Kidney capillary endothelial cell (primary cell): ENCODE data around the gene SPAG9.

Experiments
- DNase-seq: peaks from one replicate; pipeline ENCODE4 v3.0.0-alpha.2; 2018; ENCODE audit warnings: low spot score

Gene SPAG9

DNA sequence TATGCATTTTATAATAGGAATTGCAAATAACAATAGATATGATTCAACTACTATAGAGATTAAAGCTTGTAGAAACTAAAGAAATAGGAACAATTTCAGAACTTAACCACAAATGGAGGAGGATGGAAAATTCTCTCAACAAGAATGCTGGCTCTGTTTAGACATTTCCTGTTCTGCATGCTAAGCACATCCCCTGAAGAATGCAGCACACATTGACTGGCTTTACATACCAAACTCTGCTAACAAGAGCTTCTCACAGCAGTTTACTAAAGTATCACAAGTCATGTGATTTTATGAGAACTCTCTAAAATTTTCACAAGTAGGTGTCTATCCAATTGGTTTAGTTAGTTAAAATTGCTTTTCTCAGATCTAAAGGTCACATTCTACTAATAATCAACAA lies 85.2 kb downstream of the SPAG9 start:
- no peak for DNase-seq

DNA sequence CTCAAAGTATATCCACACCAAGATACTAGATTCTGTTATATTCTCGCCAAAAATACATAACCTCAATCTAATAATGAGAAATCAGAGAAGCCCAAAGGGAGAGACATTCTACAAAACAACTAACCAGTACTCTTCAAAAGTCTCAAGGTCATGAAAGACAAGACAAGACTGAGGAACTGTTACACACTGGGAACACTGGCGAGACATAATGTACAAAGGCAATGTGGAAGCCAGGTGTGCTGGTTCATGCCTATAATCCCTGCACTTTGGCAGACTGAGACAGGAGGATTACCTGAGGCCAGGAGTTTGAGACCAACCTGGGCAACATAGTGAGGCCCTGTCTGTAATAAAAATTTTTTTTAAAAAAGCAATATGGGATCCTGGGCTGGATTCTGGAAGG lies 85.9 kb downstream of the SPAG9 start:
- no peak for DNase-seq

DNA sequence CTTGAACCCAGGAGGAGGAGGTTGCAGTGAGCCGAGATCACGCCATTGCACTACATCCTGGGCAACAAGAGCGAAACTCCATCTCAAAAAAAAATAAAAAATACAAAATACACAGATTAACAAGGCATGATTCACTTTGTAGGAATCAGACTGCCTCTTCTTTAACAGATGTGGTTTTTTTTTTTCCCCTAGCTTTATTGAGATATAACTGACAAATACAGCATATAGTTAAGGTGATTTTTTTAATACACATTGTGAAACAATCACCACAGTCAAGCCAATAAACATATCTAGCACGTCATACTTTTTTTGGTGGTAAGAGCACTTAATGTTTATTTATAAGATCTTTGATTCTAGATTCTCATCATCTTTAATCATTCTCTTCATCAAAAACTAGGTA lies 87.8 kb downstream of the SPAG9 start:
- no peak for DNase-seq

- DNase-seq: no peak
Observed at GRCh38 chr17:51029568-51030463, 90.9 kb downstream of the SPAG9 start.

- no peak for DNase-seq
Observed at GRCh38 chr17:51029142-51029541, 91.5 kb downstream of the SPAG9 start.

GRCh38 chr17:51028176-51028863 lies 92.3 kb downstream of the SPAG9 start:
- no peak for DNase-seq

DNA sequence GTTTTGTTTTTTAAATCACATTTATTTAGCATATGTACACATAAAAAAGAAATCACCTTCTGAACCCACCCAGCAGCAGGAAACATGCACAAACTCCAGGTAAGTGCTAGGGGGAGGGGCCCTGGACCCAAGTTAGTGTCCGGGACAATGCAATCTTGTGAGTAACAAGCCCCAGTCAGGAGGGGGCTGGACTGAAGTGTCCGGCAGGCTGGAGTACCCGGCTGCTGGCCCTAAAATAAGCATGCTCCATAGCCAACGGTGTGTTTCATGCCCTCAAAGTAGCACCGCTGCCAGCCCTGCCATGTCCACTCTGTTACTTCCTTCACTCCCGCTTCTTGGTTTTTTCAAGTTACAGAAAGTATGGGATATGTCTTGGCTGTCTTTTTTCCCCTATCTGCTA lies 102.1 kb downstream of the SPAG9 start:
- DNase-seq: no peak

- no peak for DNase-seq
Observed at GRCh38 chr17:51017270-51017669, 103.4 kb downstream of the SPAG9 start.

- no peak for DNase-seq
Observed at GRCh38 chr17:51016099-51016498, 104.6 kb downstream of the SPAG9 start.

GRCh38 chr17:51015145-51015558 lies 105.5 kb downstream of the SPAG9 start:
- DNase-seq: no peak

DNA sequence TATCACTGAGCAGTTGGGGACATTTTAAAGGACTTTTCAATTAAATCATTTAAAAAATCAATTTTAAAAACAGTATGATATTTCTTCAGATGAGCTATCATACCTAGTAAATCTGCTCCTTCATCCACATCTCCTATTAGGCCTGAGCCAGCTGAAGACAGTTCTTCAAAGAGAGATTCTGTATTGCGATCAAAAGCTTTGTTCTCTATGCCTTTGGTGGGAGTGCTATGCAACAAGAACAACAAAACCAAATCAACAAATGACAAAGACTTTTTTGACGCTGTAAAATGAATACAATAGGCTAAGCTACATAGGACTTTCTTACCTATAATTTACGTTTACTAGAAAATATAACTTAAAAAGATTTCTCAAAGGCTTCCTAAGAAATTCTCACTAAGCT lies 106.5 kb downstream of the SPAG9 start:
- DNase-seq: no peak

DNA sequence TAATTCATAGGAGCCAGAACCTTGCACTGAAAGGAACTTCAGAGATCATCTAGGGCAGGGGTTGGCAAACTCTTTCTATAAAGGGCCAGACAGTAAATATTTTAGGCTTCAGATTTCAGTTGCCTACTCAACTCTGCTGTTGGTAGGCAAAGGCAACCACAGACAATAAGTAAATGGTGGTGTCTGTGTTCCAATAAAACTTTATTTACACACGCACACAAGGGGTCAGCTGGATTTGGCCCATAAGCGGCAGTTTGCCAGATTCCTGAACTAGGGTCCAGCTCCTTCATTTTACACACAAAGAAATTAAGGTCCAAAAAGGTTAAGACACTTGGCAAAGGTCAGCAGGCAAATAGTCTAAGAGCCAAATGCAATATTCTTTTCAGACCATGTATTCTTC lies 107.3 kb downstream of the SPAG9 start:
- no peak for DNase-seq

GRCh38 chr17:51012538-51012937 lies 108.1 kb downstream of the SPAG9 start:
- no peak for DNase-seq

GRCh38 chr17:51010173-51010675 lies 110.4 kb downstream of the SPAG9 start:
- no peak for DNase-seq

DNA sequence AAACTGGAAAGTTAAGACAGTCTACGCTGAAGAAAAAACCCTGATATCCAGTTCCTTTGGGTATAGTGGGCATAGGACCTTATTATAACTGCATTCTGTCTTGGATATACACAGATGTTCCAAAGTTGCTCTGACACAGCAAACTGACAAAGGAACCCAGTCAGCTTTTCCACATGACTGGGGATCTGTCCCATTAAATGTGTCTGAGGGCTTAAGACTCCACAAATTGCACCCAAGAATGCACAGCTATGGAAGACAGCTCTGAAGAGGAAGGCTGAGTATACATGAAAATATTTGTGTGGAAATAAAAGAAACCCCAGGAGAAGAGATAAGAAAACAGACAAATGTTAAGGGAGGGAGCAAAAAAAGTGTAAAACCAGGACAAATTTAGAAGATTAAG lies 114.1 kb downstream of the SPAG9 start:
- DNase-seq: no peak

GRCh38 chr17:51005768-51006167 lies 114.9 kb downstream of the SPAG9 start:
- DNase-seq: no peak

- DNase-seq: no peak
Observed at GRCh38 chr17:51004249-51004648, 116.4 kb downstream of the SPAG9 start.

DNA sequence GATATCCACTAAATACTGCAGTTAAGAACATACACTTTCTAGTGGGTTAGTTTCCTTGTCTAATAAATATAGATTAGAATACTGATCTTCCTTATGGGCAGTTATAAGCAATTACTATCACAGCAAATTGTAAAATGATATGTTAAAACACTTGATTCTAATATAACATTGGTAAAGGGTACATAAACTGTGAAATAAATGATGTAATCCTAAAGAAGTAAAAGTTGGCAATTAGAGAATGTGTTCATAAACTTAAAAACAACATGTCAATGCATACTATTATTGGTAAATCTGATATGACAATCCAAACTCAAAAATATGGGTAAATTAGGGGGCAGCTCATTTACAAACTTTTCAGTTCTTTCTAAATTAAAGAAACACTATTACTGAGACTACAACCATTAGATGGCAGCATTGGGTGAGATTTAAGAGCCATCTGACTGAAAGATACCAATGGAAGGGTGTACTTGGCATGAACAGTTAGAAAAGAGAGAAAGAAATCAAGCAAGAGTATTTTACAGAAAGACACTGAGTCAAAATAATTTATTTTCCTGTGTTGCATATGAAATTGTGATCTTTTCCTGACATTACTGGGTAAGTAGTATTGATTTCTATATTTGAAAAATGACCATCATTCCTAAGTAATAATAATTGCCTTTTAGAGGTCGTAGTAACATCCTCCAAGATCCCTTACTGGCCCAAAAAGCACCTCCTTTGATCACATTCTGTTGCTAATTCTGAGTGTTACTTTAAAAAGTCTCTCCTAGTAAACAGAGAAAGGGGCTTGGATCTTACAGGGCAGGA lies 119.6 kb downstream of the SPAG9 start:
- DNase-seq: peak; percentile 63

DNA sequence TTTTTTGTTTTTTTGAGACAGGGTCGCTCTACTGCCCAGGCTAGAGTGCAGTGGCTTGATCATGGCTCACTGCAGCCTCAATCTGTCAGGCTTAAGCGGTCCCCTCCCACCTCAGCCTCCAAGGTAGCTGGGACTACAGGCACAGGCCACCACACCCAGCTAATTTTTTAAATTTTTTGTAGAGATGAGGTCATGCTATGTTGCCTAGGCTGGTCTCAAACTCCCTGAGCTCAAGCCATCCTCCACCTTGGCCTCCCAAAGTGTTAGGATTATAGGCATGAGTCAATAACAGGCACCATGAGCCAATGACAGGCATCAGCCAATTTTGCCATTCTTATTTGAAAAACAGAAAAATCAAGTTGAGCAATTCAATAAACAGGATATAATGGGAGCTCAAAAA lies 125.0 kb downstream of the SPAG9 start:
- DNase-seq: no peak

GRCh38 chr17:50993544-50993943 lies 127.1 kb downstream of the SPAG9 start:
- DNase-seq: no peak

- no peak for DNase-seq
Observed at GRCh38 chr17:50989149-50989548, 131.5 kb downstream of the SPAG9 start.

DNA sequence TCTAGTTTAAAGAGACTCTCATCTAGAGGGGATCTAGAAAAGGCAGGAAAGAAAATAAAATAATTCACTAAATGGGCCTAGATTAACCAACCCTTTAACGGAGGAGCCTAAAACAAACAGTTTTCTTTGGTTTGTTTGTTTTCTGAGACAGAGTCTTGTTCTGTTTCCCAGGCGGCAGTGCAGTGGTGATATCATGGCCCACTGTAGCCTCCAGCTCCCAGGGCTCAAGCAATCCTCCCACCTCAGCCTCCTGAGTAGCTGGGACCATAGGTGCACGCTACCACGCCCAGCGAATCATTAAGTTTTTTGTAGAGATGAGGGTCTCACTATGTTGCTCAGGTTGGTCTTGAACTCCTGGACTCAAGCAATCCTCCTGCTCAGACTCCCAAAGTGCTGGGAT lies 132.2 kb downstream of the SPAG9 start:
- DNase-seq: no peak
